Measurements from ENCODE around the gene RTKN. TPM values are rescaled to one million over a fixed set of nuclear protein-coding genes. Genes with fewer than 3 reads are reported as not detected.

RTKN gene
- total RNA-seq, 4 donors from 2014 or later = 46.2 to 99.9 (median 75.7) TPM

DNA sequence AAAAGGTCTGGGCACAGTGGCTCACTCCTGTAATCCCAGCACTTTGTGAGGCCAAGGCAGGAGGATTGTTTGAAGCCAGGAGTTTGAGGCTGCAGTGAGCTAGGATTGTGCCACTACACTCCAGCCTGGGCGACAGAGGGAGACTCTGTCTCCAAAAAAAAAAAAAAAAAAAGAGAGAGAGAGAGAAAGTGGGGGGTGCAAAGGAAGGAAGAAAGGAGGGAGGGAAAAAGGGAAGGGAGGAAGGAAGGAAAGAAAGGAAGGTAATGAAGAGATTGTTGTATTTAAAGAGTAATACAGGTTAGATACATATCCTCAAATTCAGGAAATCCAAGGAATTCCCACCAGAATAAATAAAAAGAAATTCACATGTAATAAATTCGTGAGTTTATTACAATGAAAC is 39.8 kb downstream of the RTKN start:
- no peak for TF ChIP-seq POLR2A (IDR thresholded peaks at IDR 0.05)
- TF ChIP-seq, protein P1, sequence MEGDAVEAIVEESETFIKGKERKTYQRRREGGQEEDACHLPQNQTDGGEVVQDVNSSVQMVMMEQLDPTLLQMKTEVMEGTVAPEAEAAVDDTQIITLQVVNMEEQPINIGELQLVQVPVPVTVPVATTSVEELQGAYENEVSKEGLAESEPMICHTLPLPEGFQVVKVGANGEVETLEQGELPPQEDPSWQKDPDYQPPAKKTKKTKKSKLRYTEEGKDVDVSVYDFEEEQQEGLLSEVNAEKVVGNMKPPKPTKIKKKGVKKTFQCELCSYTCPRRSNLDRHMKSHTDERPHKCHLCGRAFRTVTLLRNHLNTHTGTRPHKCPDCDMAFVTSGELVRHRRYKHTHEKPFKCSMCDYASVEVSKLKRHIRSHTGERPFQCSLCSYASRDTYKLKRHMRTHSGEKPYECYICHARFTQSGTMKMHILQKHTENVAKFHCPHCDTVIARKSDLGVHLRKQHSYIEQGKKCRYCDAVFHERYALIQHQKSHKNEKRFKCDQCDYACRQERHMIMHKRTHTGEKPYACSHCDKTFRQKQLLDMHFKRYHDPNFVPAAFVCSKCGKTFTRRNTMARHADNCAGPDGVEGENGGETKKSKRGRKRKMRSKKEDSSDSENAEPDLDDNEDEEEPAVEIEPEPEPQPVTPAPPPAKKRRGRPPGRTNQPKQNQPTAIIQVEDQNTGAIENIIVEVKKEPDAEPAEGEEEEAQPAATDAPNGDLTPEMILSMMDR (IDR thresholded peaks at IDR 0.05) = no peak
- no peak for DNase-seq
- Histone ChIP-seq H3K9me3 (no peaks in the 10 kb centered on the region), H3K4me1 (no peaks in the 10 kb centered on the region), H3K4me3 (no peak overlapping the region), H3K27me3 (no peaks in the 10 kb centered on the region), H3K27ac (no peak overlapping the region), H3K36me3 (no peaks in the 10 kb centered on the region)

DNA sequence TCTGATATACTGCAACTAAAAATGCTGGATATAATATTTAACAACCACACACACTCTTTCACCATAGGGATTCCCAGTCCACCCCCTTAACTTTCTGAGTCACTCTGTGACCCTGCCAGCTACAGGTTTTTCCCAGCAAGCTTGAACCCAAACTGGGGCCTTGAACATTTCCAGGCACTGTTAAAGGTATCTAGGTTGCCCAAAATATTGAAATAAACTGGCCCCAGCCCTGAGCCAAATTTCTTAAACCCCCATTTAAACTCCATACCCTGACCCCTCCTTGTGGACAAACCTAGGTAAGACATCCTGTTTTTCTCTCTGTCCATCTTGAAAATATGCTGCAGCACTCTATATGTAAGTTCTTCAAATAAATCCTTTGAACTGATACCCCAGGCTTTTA is 42.0 kb downstream of the RTKN start:
- Histone ChIP-seq H3K36me3 (no peaks in the 10 kb centered on the region), H3K9me3 (no peaks in the 10 kb centered on the region), H3K4me3 (no peak overlapping the region), H3K27ac (no peak overlapping the region), H3K27me3 (no peaks in the 10 kb centered on the region), H3K4me1 (no peaks in the 10 kb centered on the region)
- no peak for TF ChIP-seq POLR2A (IDR thresholded peaks at IDR 0.05)
- TF ChIP-seq, protein P1 (IDR thresholded peaks at IDR 0.05) = peak in 5 of 6 experiments; percentile 39 to 54 (median 43)
- no peak for DNase-seq

DNA sequence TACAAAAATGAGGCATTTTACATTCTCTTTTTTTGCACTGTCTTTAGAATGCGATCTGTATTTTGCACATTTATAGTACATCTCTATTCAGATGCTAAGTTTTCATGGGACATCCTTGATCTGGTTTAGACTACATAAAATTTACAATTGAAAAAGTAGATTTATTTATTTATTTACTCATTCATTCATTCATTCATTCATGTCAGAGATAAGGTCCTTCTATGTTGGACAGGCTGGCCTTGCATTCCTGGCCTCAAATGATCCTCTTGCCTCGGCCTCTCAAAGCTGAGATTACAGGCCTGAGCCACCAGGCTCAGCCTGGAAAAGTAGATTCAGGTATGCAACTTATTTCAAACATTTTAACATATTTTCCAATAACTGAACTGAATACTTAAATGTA is 45.6 kb downstream of the RTKN start:
- no peak for DNase-seq
- Histone ChIP-seq H3K4me1 (peaks cover 0 to 5% (median under 1%) of the 10 kb centered on the region in 4 donors), H3K4me3 (no peak overlapping the region), H3K9me3 (no peaks in the 10 kb centered on the region), H3K27me3 (no peaks in the 10 kb centered on the region), H3K27ac (no peak overlapping the region), H3K36me3 (no peaks in the 10 kb centered on the region)
- TF ChIP-seq, protein P1 (IDR thresholded peaks at IDR 0.05) = no peak
- TF ChIP-seq POLR2A (IDR thresholded peaks at IDR 0.05) = no peak

DNA sequence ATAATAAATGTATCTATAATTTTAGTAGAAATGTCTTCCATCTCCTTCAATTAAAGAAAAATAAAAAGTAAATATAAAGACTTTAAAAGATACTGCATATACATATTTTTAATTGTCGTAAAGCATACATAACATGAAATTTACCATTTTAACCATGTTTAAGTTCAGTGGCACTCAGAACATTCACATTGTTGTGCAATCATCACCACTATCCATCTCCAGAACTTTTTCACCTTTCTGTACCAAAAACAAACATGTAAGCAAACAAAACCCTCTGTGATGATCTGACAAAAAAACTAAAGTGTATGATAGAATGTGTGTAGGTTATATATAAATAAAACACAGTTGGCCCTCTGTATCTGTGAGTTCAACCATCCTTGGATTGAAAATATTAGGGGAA is 48.2 kb downstream of the RTKN start:
- Histone ChIP-seq H3K9me3 (no peaks in the 10 kb centered on the region), H3K36me3 (no peaks in the 10 kb centered on the region), H3K27ac (no peak overlapping the region), H3K4me1 (peaks cover 0 to 25% (median 6%) of the 10 kb centered on the region in 4 donors), H3K27me3 (no peaks in the 10 kb centered on the region), H3K4me3 (no peak overlapping the region)
- DNase-seq = no peak
- no peak for TF ChIP-seq POLR2A (IDR thresholded peaks at IDR 0.05)
- TF ChIP-seq, protein P1 (IDR thresholded peaks at IDR 0.05) = no peak

GRCh38 chr2:74392449-74392743 is 49.3 kb downstream of the RTKN start:
- Histone ChIP-seq H3K27me3 (no peaks in the 10 kb centered on the region), H3K27ac (no peak overlapping the region), H3K9me3 (no peaks in the 10 kb centered on the region), H3K4me1 (peaks cover 0 to 25% (median 6%) of the 10 kb centered on the region in 4 donors), H3K4me3 (peak overlapping the region in 1 of 4 donors; percentile 95), H3K36me3 (no peaks in the 10 kb centered on the region)
- TF ChIP-seq POLR2A (IDR thresholded peaks at IDR 0.05) = no peak
- TF ChIP-seq, protein P1 (IDR thresholded peaks at IDR 0.05) = no peak
- no peak for DNase-seq

Data from Peyer's patch (tissue), 4 donors.